ENCODE data around the gene HEXIM1. TPM values are rescaled to one million over a fixed set of nuclear protein-coding genes. Genes with fewer than 3 reads are reported as not detected.

Gene HEXIM1
- total and polyA plus RNA-seq, 2 experiments from 2014 or later = 17.9 to 34.8 TPM

DNA sequence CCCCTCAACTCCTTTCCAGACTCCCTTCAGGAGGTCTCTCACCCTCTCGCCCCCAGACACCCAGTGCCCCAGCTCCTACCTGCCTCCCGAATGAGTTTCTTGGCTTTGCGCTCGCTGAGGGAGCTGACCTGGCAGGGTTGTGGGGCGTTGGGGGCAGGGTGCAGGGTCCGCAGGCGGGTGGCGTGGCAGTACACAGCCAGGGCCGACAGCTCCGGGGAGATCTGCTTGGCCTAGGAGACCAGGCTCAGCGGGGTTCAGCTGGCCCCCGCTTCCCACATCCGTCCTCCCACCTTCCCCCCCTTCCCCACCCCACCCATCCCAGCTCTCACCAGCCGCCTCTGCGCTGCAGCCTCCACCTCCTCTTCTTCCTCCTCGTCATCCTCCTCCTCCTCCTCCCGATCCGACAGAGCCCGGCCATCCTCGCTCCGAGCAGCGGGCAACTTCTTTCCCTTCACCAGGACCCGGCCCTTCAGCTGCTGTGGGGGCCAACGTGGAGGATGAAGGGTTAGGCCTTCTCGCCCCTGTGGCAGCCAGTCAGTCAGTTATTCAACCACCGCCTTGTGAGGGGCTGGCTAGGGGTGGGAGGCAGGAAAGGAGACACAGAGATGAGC is 33.2 kb upstream of the HEXIM1 start:
- no peaks in the 10 kb centered on the region for H3K9me3 ChIP-seq (ENCODE audit: low read depth)
- H3K4me1 ChIP-seq (ENCODE audit: low read depth) = no peaks in the 10 kb centered on the region
- H3K27me3 ChIP-seq = no peaks in the 10 kb centered on the region
- DNase-seq (ENCODE audit: low read depth in 1 of 2, low spot score in 1 of 2) = no peak
- no peak overlapping the region for H3K27ac ChIP-seq
- TF ChIP-seq, protein P1, sequence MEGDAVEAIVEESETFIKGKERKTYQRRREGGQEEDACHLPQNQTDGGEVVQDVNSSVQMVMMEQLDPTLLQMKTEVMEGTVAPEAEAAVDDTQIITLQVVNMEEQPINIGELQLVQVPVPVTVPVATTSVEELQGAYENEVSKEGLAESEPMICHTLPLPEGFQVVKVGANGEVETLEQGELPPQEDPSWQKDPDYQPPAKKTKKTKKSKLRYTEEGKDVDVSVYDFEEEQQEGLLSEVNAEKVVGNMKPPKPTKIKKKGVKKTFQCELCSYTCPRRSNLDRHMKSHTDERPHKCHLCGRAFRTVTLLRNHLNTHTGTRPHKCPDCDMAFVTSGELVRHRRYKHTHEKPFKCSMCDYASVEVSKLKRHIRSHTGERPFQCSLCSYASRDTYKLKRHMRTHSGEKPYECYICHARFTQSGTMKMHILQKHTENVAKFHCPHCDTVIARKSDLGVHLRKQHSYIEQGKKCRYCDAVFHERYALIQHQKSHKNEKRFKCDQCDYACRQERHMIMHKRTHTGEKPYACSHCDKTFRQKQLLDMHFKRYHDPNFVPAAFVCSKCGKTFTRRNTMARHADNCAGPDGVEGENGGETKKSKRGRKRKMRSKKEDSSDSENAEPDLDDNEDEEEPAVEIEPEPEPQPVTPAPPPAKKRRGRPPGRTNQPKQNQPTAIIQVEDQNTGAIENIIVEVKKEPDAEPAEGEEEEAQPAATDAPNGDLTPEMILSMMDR (IDR thresholded peaks at IDR 0.05; ENCODE audit: low read depth, low read length) = no peak
- no peak overlapping the region for H3K4me3 ChIP-seq
- no peaks in the 10 kb centered on the region for H3K36me3 ChIP-seq

GRCh38 chr17:45115871-45116270 is 32.4 kb upstream of the HEXIM1 start:
- DNase-seq (ENCODE audit: low read depth in 1 of 2, low spot score in 1 of 2) = no peak
- H3K36me3 ChIP-seq = no peaks in the 10 kb centered on the region
- H3K4me3 ChIP-seq = no peak overlapping the region
- H3K27me3 ChIP-seq = no peaks in the 10 kb centered on the region
- TF ChIP-seq, protein P1 (IDR thresholded peaks at IDR 0.05; ENCODE audit: low read depth, low read length) = no peak
- H3K27ac ChIP-seq = no peak overlapping the region
- no peaks in the 10 kb centered on the region for H3K9me3 ChIP-seq (ENCODE audit: low read depth)
- no peaks in the 10 kb centered on the region for H3K4me1 ChIP-seq (ENCODE audit: low read depth)

GRCh38 chr17:45116434-45117016 is 31.8 kb upstream of the HEXIM1 start:
- Histone ChIP-seq H3K4me1 (ENCODE audit: low read depth) (no peaks in the 10 kb centered on the region), H3K27me3 (no peaks in the 10 kb centered on the region), H3K4me3 (no peak overlapping the region), H3K27ac (no peak overlapping the region), H3K36me3 (no peaks in the 10 kb centered on the region), H3K9me3 (ENCODE audit: low read depth) (no peaks in the 10 kb centered on the region)
- TF ChIP-seq, protein P1 (IDR thresholded peaks at IDR 0.05; ENCODE audit: low read depth, low read length) = no peak
- DNase-seq (ENCODE audit: low read depth in 1 of 2, low spot score in 1 of 2) = no peak

GRCh38 chr17:45117334-45117733 is 30.9 kb upstream of the HEXIM1 start:
- TF ChIP-seq, protein P1 (IDR thresholded peaks at IDR 0.05; ENCODE audit: low read depth, low read length) = no peak
- H3K4me1 ChIP-seq (ENCODE audit: low read depth) = no peaks in the 10 kb centered on the region
- H3K27ac ChIP-seq = no peak overlapping the region
- no peak for DNase-seq (ENCODE audit: low read depth in 1 of 2, low spot score in 1 of 2)
- no peaks in the 10 kb centered on the region for H3K9me3 ChIP-seq (ENCODE audit: low read depth)
- H3K36me3 ChIP-seq = no peaks in the 10 kb centered on the region
- no peaks in the 10 kb centered on the region for H3K27me3 ChIP-seq
- H3K4me3 ChIP-seq = no peak overlapping the region

DNA sequence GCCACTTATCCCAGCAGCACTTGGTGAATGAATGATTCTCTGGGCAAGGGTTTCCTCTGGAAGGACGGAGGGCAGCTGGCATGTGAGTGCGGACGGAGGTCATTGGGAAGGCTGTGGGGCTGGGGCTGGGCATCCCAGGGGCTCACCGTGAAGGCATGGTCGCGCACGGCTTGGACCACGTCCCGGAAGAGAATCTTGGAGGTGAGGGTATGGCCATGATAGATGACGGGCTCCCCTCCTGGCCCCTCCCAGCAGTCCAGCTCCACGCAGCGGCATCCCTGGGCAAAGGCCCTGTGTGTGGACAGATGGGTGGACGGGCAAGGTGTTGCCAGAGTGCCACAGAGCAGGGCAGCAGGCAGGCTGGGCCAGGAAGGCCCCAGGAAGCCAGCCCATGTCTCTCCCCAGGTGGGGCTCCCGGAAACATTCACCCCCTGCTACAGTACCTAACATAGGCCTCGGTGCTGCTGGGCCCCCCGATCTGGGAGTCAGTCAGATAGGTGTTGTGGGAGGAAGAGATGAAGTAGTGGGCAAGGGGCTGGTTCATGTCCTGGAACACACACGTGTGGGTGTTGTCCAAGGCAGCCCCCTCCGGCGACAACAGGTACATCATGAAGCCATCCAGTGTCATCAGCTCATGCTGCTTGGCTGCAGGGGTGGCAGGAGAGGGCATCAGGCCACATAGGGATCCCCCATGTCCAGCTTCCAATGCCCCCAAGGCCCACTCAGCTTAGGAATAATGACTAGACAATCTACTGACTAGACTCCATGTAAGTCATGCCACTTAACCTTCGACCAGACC is 30.2 kb upstream of the HEXIM1 start:
- Histone ChIP-seq H3K36me3 (no peaks in the 10 kb centered on the region), H3K9me3 (ENCODE audit: low read depth) (no peaks in the 10 kb centered on the region), H3K4me1 (ENCODE audit: low read depth) (no peaks in the 10 kb centered on the region), H3K27me3 (no peaks in the 10 kb centered on the region), H3K27ac (no peak overlapping the region), H3K4me3 (no peak overlapping the region)
- no peak for DNase-seq (ENCODE audit: low read depth in 1 of 2, low spot score in 1 of 2)
- TF ChIP-seq, protein P1 (IDR thresholded peaks at IDR 0.05; ENCODE audit: low read depth, low read length) = no peak

Data from cardiac muscle cell (in vitro differentiated cells and primary cell).